C4-2B (cell line): ENCODE data around the gene MTF2.

Source experiments
- CTCF ChIP-seq: fragments of 450-650 bp; conservative IDR thresholded peaks from 2 replicates; pipeline ENCODE4 v1.5.1; 2017; ENCODE audit warnings: mild to moderate bottlenecking
- ZFX ChIP-seq: fragments of 450-650 bp; IDR thresholded peaks from 2 replicates; pipeline ENCODE4 v1.6.1; 2017

- no peak for TF ChIP-seq CTCF
- peak; percentile 57; the same call in 1 of the 2 replicates for TF ChIP-seq ZFX
Observed at GRCh38 chr1:93078986-93079654, at the start of gene MTF2.
